Uterus (tissue), 2 donors: ENCODE measurements around the gene ATAD1.

Experiments
- POLR2A ChIP-seq, 2 donors: fragments of 450-650 bp; IDR thresholded peaks; one replicate each; pipeline ENCODE4 v1.6.1; 2016; ENCODE audit warnings: antibody characterized with exemption in 2 of 2, mild to moderate bottlenecking in 1 of 2, moderate library complexity in 1 of 2
- TF ChIP-seq, protein P1 (sequence below), 4 experiments: fragments of 200-600 bp in 2 of 4; fragments of 450-650 bp in 2 of 4; sonication (generic) in 2 of 4; IDR thresholded peaks; one replicate each; pipeline ENCODE4 v1.5.1; 2016 to 2019; ENCODE audit warnings: antibody characterized with exemption in 4 of 4, mild to moderate bottlenecking in 2 of 4, moderate library complexity in 1 of 4

GRCh38 chr10:87865241-87865881 is 47.3 kb upstream of the ATAD1 start:
- TF ChIP-seq, protein P1, sequence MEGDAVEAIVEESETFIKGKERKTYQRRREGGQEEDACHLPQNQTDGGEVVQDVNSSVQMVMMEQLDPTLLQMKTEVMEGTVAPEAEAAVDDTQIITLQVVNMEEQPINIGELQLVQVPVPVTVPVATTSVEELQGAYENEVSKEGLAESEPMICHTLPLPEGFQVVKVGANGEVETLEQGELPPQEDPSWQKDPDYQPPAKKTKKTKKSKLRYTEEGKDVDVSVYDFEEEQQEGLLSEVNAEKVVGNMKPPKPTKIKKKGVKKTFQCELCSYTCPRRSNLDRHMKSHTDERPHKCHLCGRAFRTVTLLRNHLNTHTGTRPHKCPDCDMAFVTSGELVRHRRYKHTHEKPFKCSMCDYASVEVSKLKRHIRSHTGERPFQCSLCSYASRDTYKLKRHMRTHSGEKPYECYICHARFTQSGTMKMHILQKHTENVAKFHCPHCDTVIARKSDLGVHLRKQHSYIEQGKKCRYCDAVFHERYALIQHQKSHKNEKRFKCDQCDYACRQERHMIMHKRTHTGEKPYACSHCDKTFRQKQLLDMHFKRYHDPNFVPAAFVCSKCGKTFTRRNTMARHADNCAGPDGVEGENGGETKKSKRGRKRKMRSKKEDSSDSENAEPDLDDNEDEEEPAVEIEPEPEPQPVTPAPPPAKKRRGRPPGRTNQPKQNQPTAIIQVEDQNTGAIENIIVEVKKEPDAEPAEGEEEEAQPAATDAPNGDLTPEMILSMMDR (IDR thresholded peaks at IDR 0.05), result no peak
- no peak for TF ChIP-seq POLR2A (IDR thresholded peaks at IDR 0.05)
